Measurements from ENCODE around the gene LRRC7. TPM values are rescaled to one million over a fixed set of nuclear protein-coding genes. Genes with fewer than 3 reads are reported as not detected.

Gene LRRC7
- total RNA-seq, 1 donor from 2014 or later: 159 TPM

DNA sequence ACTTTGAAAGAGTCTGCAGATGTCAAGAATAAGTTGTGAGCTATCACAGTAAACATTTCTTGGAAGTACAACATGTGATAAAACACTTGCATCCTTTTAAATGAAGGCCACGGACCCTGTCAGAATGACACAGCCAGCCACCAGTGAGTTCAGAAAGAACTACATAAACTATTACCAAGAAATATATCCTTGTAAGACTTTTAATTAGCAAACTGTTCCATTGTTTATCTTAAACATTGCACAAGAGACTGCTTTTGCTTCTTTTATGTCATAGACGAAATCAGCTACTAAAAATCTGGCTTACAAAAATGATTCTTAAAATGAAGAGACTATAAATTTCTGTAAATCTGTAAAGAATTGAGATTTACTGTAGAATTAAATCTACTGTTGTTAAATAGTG is 17.9 kb downstream of the LRRC7 start:
- DNase-seq (ENCODE audit: low spot score in 2 of 2): no peak
- FAIRE-seq: no peak

GRCh38 chr1:69587391-69587790 is 19.7 kb downstream of the LRRC7 start:
- FAIRE-seq: no peak
- no peak for DNase-seq (ENCODE audit: low spot score in 2 of 2)

GRCh38 chr1:69589799-69590198 is 22.1 kb downstream of the LRRC7 start:
- FAIRE-seq (no peak), DNase-seq (ENCODE audit: low spot score in 2 of 2) (no peak)

GRCh38 chr1:69592341-69592740 is 24.6 kb downstream of the LRRC7 start:
- FAIRE-seq (no peak), DNase-seq (ENCODE audit: low spot score in 2 of 2) (no peak)

DNA sequence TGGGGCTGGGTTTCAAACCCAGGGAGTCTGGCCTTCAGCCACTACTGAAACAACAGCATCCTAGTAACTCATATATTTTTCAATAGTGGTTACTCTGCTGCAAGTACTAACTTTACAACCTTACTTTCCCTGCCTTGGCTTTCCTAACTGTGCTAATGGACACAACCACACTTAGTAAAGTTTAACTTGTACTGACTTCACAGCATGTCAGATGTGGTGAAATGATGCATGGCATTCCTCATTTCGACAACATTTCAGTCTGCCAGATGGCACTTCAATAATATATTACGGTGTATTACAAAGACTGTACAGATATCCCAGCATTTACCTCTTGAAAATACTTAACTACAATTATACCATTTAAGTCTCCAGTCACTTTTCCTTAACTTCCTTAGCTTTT is 27.8 kb downstream of the LRRC7 start:
- DNase-seq (ENCODE audit: low spot score in 2 of 2) (no peak), FAIRE-seq (no peak)

DNA sequence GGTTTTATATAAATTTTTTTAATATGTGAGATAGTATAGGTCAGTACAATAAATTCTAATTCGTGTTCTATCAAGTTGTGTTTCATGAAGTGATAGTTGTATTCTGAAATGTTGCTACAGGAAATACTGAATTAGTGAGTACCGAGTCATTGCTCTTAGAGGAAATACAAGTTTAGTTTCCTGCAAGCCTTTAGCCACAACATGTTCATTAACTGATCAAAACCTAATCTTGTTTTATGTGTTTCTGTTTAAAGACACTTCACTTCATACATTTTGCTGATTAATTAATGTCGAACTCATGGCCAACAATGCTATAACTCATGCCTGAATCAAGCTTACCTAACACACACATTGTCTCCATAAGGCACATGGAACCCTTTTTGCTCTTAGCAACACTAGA is 43.6 kb downstream of the LRRC7 start:
- DNase-seq (ENCODE audit: low spot score in 2 of 2) (no peak), FAIRE-seq (no peak)

DNA sequence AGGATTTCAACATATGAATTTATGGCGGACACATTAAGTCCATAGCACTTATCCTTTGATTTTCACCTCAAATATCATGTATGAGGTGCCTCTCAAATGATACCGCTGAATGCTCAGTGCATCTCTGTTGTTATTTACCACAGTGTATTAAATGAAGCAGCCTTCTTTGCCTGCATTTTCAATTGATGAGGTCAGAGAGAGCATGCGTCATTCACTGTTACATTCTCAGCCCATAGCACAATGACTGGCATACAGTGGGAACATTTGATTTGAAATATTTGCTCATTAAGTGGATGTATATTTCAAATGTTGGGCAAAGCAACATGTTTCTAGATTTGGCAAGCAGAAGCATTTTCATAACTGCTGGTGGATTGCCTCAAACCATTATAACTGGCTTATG is 45.7 kb downstream of the LRRC7 start:
- FAIRE-seq: no peak
- DNase-seq (ENCODE audit: low spot score in 2 of 2): no peak

- FAIRE-seq: no peak
- no peak for DNase-seq (ENCODE audit: low spot score in 2 of 2)
Measured at GRCh38 chr1:69638673-69639072, 71.0 kb downstream of the LRRC7 start.

GRCh38 chr1:69639159-69639558 is 71.4 kb downstream of the LRRC7 start:
- FAIRE-seq: no peak
- no peak for DNase-seq (ENCODE audit: low spot score in 2 of 2)

DNA sequence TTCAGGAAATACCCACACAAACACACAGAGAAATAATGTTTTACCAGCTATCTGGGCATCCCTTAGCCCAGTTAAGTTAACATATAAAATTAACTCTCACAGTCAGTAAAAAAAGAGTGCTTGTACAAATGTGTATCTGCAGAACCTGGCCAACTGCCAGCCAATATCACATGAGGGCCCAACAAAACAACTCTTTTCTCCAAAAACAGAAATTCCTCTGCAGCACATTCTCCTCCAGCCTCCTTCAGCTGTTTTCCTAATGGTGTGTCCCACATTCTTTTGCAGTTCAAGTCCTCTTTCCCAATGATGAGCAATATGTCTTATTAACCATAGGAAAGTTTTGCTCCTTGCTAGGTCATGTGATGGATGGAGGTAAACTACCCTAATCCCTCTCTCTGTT is 75.5 kb downstream of the LRRC7 start:
- FAIRE-seq (no peak), DNase-seq (ENCODE audit: low spot score in 2 of 2) (no peak)

DNA sequence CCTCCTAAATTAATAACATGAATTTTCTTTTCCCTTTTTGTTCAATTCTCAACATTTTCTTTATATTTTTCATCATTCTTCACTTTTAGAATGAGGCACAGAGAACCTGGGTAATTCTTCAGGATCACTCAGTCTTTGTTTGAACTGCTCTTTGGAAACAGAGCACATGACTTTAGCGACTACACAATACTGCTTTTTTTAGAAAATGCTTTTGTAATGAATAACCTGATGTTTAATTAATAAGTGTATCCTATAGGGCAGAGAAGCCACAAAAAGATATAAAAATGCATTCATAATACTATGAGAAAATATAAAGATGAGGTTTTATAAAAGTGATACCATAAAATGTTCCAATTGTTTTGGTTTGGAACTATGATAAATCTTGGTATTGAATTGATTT is 77.8 kb downstream of the LRRC7 start:
- FAIRE-seq: no peak
- no peak for DNase-seq (ENCODE audit: low spot score in 2 of 2)

- no peak for FAIRE-seq
Measured at GRCh38 chr1:69648486-69648885, 80.8 kb downstream of the LRRC7 start.

DNA sequence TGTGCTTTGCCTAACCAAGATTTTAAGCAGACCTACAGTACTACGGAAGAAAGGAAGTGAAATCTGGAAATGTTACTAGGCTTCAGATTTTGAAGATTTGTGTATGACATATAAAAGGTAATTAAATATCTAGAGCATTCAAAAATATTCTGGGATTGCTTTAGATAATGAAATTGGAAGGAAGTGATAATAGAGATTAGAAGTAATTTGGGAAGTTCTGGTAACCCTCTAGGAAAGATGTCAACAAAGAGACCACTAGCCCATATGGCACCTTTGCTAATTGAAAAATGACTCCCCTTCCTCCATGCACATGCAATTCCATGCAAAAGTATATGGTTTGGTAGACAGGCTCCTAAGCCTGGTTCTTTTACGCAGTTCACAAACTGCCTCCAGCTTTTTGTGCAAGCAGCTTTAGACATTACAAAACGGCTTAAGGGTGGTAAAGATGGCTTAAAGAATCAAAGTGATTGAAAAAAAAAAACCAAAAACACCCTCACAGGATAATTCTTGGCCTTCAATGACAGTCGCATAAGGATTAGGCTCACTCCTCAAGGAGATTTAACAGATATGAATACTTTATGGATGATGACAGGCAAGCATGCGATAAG is 81.8 kb downstream of the LRRC7 start:
- FAIRE-seq: no peak

More at GRCh38 chr1:69648486-69648885, 80.8 kb downstream of the LRRC7 start:
- no peak for DNase-seq (ENCODE audit: low spot score in 2 of 2)

GRCh38 chr1:69650779-69651178 is 83.1 kb downstream of the LRRC7 start:
- DNase-seq (ENCODE audit: low spot score in 2 of 2) (no peak), FAIRE-seq (no peak)

More for the DNA sequence above, 81.8 kb downstream of the LRRC7 start:
- DNase-seq (ENCODE audit: low spot score in 2 of 2): no peak

DNA sequence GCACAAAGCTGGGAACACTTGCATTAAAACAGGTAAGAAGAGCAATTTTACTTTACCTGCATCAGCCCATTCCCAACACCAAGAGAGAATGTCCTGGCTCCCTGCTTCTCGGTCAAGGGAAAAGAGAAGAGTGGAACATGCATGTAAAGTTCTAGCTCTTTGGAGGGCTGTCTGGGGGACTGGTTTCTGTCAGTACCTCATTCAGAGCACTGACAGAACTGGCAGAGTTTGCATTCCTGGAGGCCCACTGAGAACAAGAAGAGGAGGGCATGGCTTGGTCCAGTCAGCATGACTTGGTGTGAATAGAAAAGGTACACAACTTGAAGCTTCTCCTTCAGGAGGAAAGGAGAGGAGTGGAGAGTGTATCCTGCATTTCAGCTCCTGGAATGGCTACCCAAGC is 83.9 kb downstream of the LRRC7 start:
- FAIRE-seq (no peak), DNase-seq (ENCODE audit: low spot score in 2 of 2) (no peak)

- no peak for DNase-seq (ENCODE audit: low spot score in 2 of 2)
- no peak for FAIRE-seq
Measured at GRCh38 chr1:69657971-69658370, 90.2 kb downstream of the LRRC7 start.

DNA sequence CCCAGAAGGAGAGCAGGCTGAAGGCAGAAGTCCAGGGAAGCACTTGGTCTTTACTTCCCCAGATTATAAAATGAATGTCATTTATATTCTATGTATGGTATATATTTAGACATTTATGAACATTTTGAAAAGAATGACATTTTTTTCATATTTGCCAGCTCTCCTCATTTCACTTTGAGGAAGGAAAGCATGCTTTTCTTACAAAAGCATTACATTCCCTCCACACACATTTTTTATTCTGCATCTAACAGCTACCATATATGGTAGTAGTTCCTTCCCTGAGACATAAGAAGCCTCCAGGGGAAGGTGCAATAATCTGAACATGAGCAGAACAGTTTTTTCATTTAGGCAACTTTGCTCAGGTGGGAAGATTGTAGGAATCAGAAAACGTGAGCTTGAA is 94.0 kb downstream of the LRRC7 start:
- no peak for FAIRE-seq
- peak in 1 of 2 donors; percentile 5 for DNase-seq (ENCODE audit: low spot score in 2 of 2)

GRCh38 chr1:69662321-69662720 is 94.6 kb downstream of the LRRC7 start:
- DNase-seq (ENCODE audit: low spot score in 2 of 2) (no peak), FAIRE-seq (peak; percentile 77)

DNA sequence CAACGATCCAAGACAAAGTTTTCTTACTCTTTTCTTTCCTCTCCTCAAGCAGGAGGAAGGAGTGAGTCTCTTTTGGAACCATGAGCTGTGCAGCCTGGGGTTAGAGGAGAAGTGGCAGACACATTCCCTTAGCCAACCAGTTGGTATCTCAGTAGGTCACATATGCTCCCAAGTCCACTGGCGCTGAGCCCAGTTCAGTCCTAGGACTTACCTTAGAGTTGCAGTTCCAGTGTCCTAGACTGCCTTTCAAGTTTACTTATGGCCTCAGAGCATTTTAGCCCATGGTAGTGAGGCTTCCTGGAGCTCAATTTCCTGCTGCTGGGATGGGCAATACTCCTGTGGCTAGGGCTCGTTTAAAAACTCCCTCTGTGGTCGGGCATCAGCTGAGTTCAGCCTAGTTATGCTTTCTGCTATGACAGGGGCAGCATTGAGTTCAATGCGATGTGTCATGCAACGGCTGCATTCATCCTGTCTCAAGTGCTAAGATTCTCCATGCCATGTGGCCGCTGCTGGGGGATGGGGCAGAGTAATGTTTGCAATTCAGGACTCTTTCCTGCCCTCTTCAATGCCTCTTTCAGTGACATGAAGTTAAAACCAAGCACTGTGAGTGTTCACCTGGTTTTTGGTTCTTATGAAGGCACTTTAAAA is 103.8 kb downstream of the LRRC7 start:
- DNase-seq (ENCODE audit: low spot score in 2 of 2) (no peak), FAIRE-seq (no peak)

DNA sequence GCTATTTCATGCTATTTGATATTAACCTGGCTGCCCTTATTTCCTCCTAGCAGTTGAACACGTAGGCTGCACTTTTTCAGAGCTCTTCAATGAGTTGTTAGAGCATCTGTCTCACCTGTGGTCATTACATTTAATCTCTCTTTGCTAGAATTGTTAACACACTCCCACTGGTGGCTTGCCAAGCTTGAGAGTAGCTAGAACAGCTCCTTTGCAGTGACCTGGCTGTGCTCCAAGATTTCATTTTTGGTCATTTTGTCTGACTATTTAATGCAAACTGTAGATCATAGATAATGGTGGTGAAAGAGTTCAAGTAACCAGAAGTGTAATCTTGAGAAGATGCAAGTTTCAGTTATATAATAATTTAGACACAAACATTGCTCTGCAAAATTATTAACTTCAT is 105.6 kb downstream of the LRRC7 start:
- FAIRE-seq: no peak
- DNase-seq (ENCODE audit: low spot score in 2 of 2): no peak

GRCh38 chr1:69679965-69680364 is 112.2 kb downstream of the LRRC7 start:
- FAIRE-seq (no peak), DNase-seq (ENCODE audit: low spot score in 2 of 2) (no peak)

- no peak for DNase-seq (ENCODE audit: low spot score in 2 of 2)
- FAIRE-seq: no peak
Measured at GRCh38 chr1:69686367-69686984, 118.8 kb downstream of the LRRC7 start.
